Measurements from ENCODE around the gene ACAD8.

- no peak for TF ChIP-seq CTCF (IDR thresholded peaks at IDR 0.05)
- no peak for TF ChIP-seq POLR2A (IDR thresholded peaks at IDR 0.05)
- TF ChIP-seq EP300 (IDR thresholded peaks at IDR 0.05), result no peak
Observed at GRCh38 chr11:134270250-134270714, 16.9 kb downstream of the ACAD8 start.
